Activated CD4-positive, CD25-positive, alpha-beta regulatory T cell (primary cell): ENCODE results near the gene B3GAT2.

Source experiments
- DNase-seq, 4 experiments: peaks; one replicate each; lab custom pipeline; 2025; lab: John Stamatoyannopoulos, UW

Gene B3GAT2

GRCh38 chr6:70843328-70843918 is 113.4 kb downstream of the B3GAT2 start:
- no peak for DNase-seq

- DNase-seq, result no peak
Measured at GRCh38 chr6:70842541-70842940, 114.3 kb downstream of the B3GAT2 start.

GRCh38 chr6:70841112-70841511 is 115.7 kb downstream of the B3GAT2 start:
- DNase-seq, result no peak

- no peak for DNase-seq
Measured at GRCh38 chr6:70839286-70840266, 117.3 kb downstream of the B3GAT2 start.

- no peak for DNase-seq
Measured at GRCh38 chr6:70838907-70839285, 118.0 kb downstream of the B3GAT2 start.

GRCh38 chr6:70834520-70834919 is 122.3 kb downstream of the B3GAT2 start:
- no peak for DNase-seq

- DNase-seq, result no peak
Measured at GRCh38 chr6:70831427-70831826, 125.4 kb downstream of the B3GAT2 start.

GRCh38 chr6:70823651-70824050 is 133.2 kb downstream of the B3GAT2 start:
- no peak for DNase-seq

GRCh38 chr6:70821751-70822150 is 135.1 kb downstream of the B3GAT2 start:
- DNase-seq, result no peak

GRCh38 chr6:70820778-70821177 is 136.1 kb downstream of the B3GAT2 start:
- no peak for DNase-seq

- DNase-seq, result no peak
Measured at GRCh38 chr6:70819646-70820045, 137.2 kb downstream of the B3GAT2 start.

GRCh38 chr6:70813885-70814284 is 143.0 kb downstream of the B3GAT2 start:
- DNase-seq, result no peak

- no peak for DNase-seq
Measured at GRCh38 chr6:70811788-70812187, 145.1 kb downstream of the B3GAT2 start.
